Measurements from ENCODE around the gene ECD.
"Not testable (repeated sequence)": the region's sequence is repeated elsewhere in the genome, so short reads cannot be mapped to it uniquely, and the experiment has no call there.

The ECD gene

GRCh38 chr10:73159038-73159648 is 8.7 kb downstream of the ECD start:
- DNase-seq (ENCODE audit: low spot score), result peak; percentile 34

GRCh38 chr10:73156054-73156453 is 11.8 kb downstream of the ECD start:
- no peak for DNase-seq (ENCODE audit: low spot score)

GRCh38 chr10:73152009-73152408 is 15.8 kb downstream of the ECD start:
- no peak for DNase-seq (ENCODE audit: low spot score)

GRCh38 chr10:73150633-73151413 is 17.0 kb downstream of the ECD start:
- not testable (repeated sequence) for DNase-seq (ENCODE audit: low spot score)

- no peak for DNase-seq (ENCODE audit: low spot score)
These were observed 26.2 kb downstream of the ECD start for GRCh38 chr10:73141603-73142002.

GRCh38 chr10:73139251-73139650 is 28.6 kb downstream of the ECD start:
- no peak for DNase-seq (ENCODE audit: low spot score)

- DNase-seq (ENCODE audit: low spot score), result no peak
These were observed 31.2 kb downstream of the ECD start for GRCh38 chr10:73136627-73137026.

GRCh38 chr10:73134727-73135126 is 33.1 kb downstream of the ECD start:
- DNase-seq (ENCODE audit: low spot score), result no peak

GRCh38 chr10:73131913-73132686 is 35.7 kb downstream of the ECD start:
- DNase-seq (ENCODE audit: low spot score), result no peak

GRCh38 chr10:73131301-73131700 is 36.5 kb downstream of the ECD start:
- no peak for DNase-seq (ENCODE audit: low spot score)

GRCh38 chr10:73126343-73126742 is 41.5 kb downstream of the ECD start:
- no peak for DNase-seq (ENCODE audit: low spot score)

GRCh38 chr10:73119952-73120351 is 47.9 kb downstream of the ECD start:
- no peak for DNase-seq (ENCODE audit: low spot score)

- DNase-seq (ENCODE audit: low spot score), result no peak
These were observed 48.4 kb downstream of the ECD start for GRCh38 chr10:73119457-73119856.

GRCh38 chr10:73117976-73118743 is 49.6 kb downstream of the ECD start:
- peak; percentile 48 for DNase-seq (ENCODE audit: low spot score)

GRCh38 chr10:73116017-73116416 is 51.8 kb downstream of the ECD start:
- no peak for DNase-seq (ENCODE audit: low spot score)

- DNase-seq (ENCODE audit: low spot score), result no peak
These were observed 54.3 kb downstream of the ECD start for GRCh38 chr10:73113551-73113950.

- not testable (repeated sequence) for DNase-seq (ENCODE audit: low spot score)
These were observed 55.8 kb downstream of the ECD start for GRCh38 chr10:73112032-73112431.

GRCh38 chr10:73110345-73110849 is 57.4 kb downstream of the ECD start, which contains the start of gene NUDT13:
Gene NUDT13, plus strand, starts transcription at chr10:73110455. Its CDS starts 3,911 bp downstream, at chr10:73114366.
- peak; percentile 74 for DNase-seq (ENCODE audit: low spot score)

- DNase-seq (ENCODE audit: low spot score), result not testable (repeated sequence)
These were observed 58.6 kb downstream of the ECD start for GRCh38 chr10:73109248-73109652.

- DNase-seq (ENCODE audit: low spot score), result no peak
These were observed 61.5 kb downstream of the ECD start for GRCh38 chr10:73106301-73106700.

- DNase-seq (ENCODE audit: low spot score), result no peak
These were observed 68.7 kb downstream of the ECD start for GRCh38 chr10:73099141-73099540.

- no peak for DNase-seq (ENCODE audit: low spot score)
These were observed 70.5 kb downstream of the ECD start for GRCh38 chr10:73097305-73097670.
